NCI-H526 (cell line): ENCODE measurements around the gene MVP.
"Not testable (repeated sequence)": the region's sequence is repeated elsewhere in the genome, so short reads cannot be mapped to it uniquely, and the experiment has no call there.

Experiments
- DNase-seq, 2 experiments: peaks; one replicate each; lab custom pipeline; 2025; lab: John Stamatoyannopoulos, UW

The MVP gene

GRCh38 chr16:29842732-29843346 is 22.6 kb downstream of the MVP start:
- no peak for DNase-seq

GRCh38 chr16:29843931-29844330 is 23.7 kb downstream of the MVP start:
- no peak for DNase-seq

- no peak for DNase-seq
These were observed 24.5 kb downstream of the MVP start for GRCh38 chr16:29844575-29845331.

- no peak for DNase-seq
These were observed 25.4 kb downstream of the MVP start for GRCh38 chr16:29845656-29846055.

- DNase-seq: peak; percentile 59 to 78
These were observed 28.4 kb downstream of the MVP start for GRCh38 chr16:29848420-29849297.

- no peak for DNase-seq
These were observed 29.2 kb downstream of the MVP start for GRCh38 chr16:29849505-29849904.

GRCh38 chr16:29850998-29851397 is 30.7 kb downstream of the MVP start:
- no peak for DNase-seq

- DNase-seq: no peak
These were observed 32.4 kb downstream of the MVP start for GRCh38 chr16:29852654-29853053.

GRCh38 chr16:29854520-29855100 is 34.3 kb downstream of the MVP start:
- peak in 1 of 2 experiments; percentile 17 for DNase-seq

GRCh38 chr16:29857133-29857760 is 37.0 kb downstream of the MVP start:
- DNase-seq: no peak

- DNase-seq: no peak
These were observed 38.0 kb downstream of the MVP start for GRCh38 chr16:29858149-29858849.

- no peak for DNase-seq
These were observed 38.7 kb downstream of the MVP start for GRCh38 chr16:29858974-29859373.

- no peak for DNase-seq
These were observed 40.0 kb downstream of the MVP start for GRCh38 chr16:29860218-29860617.

- peak in 1 of 2 experiments; percentile 2 for DNase-seq
These were observed 42.2 kb downstream of the MVP start for GRCh38 chr16:29862383-29862883.

GRCh38 chr16:29862884-29863668 is 42.8 kb downstream of the MVP start, which contains the start of gene CDIPT:
TSS of gene CDIPT (minus strand) at chr16:29863226. CDS start at chr16:29862857, 369 bp downstream.
- peak; percentile 96 to 98 for DNase-seq

- no peak for DNase-seq
These were observed 43.4 kb downstream of the MVP start for GRCh38 chr16:29863669-29863984.

- no peak for DNase-seq
These were observed 43.9 kb downstream of the MVP start for GRCh38 chr16:29864205-29864604.

- no peak for DNase-seq
These were observed 48.2 kb downstream of the MVP start for GRCh38 chr16:29868396-29869009.

GRCh38 chr16:29869067-29869466 is 48.8 kb downstream of the MVP start:
- not testable (repeated sequence) for DNase-seq
